Karpas-422 (cell line): Measurements from ENCODE around the gene OR5H6. TPM values are rescaled to one million over a fixed set of nuclear protein-coding genes. Genes with fewer than 3 reads are reported as not detected.
"Not testable (repeated sequence)": the region's sequence is repeated elsewhere in the genome, so short reads cannot be mapped to it uniquely, and the experiment has no call there.

Source experiments
- DNase-seq: peaks from one replicate; pipeline ENCODE4 v3.0.0-alpha.2; 2015
- H2AFZ ChIP-seq: fragments of 200-600 bp; sonication (generic); 2 replicates; pipeline ENCODE4 v1.6.1; 2014; ENCODE audit warnings: antibody characterized with exemption, low read length, mixed read lengths
- H3K27ac ChIP-seq: fragments of 200-600 bp; sonication (generic); 2 replicates; pipeline ENCODE4 v1.5.1; 2014; ENCODE audit warnings: mild to moderate bottlenecking, low read length, moderate library complexity
- H3K27me3 ChIP-seq: fragments of 200-600 bp; sonication (generic); 2 replicates; pipeline ENCODE4 v1.6.1; 2014; ENCODE audit warnings: low read length, mixed read lengths
- H3K36me3 ChIP-seq: fragments of 200-600 bp; sonication (generic); 2 replicates; pipeline ENCODE4 v1.6.1; 2014; ENCODE audit warnings: low read length, mixed read lengths; ENCODE audit not compliant: insufficient read depth
- H3K4me1 ChIP-seq: fragments of 200-600 bp; sonication (generic); 2 replicates; pipeline ENCODE4 v1.6.1; 2014; ENCODE audit warnings: mild to moderate bottlenecking, low read length, mixed read lengths
- H3K4me2 ChIP-seq: fragments of 200-600 bp; sonication (generic); 2 replicates; pipeline ENCODE4 v1.6.1; 2014; ENCODE audit warnings: low read length, low read depth, mild to moderate bottlenecking; ENCODE audit not compliant: poor library complexity, severe bottlenecking
- H3K4me3 ChIP-seq: fragments of 200-600 bp; sonication (generic); 2 replicates; pipeline ENCODE4 v1.5.1; 2014; ENCODE audit warnings: mild to moderate bottlenecking, antibody characterized with exemption, low read length, mixed read lengths
- H3K79me2 ChIP-seq: fragments of 200-600 bp; sonication (generic); 2 replicates; pipeline ENCODE4 v1.6.1; 2014; ENCODE audit warnings: mild to moderate bottlenecking, low read length, mixed read lengths
- H3K9ac ChIP-seq: fragments of 200-600 bp; sonication (generic); 2 replicates; pipeline ENCODE4 v1.6.0; 2014; ENCODE audit warnings: low read length
- H3K9me2 ChIP-seq: fragments of 200-600 bp; sonication (generic), shearing (Covaris generic); replicated peaks from 2 replicates; pipeline ENCODE4 v1.6.0; 2014; ENCODE audit warnings: mild to moderate bottlenecking, low read length, moderate library complexity; ENCODE audit not compliant: insufficient read depth
- H3K9me3 ChIP-seq: fragments of 300-700, 200-600 bp; sonication (generic); 2 replicates; pipeline ENCODE4 v1.6.1; 2014; ENCODE audit warnings: low read length, mixed read lengths
- H4K20me1 ChIP-seq: fragments of 200-600 bp; sonication (generic); 2 replicates; pipeline ENCODE4 v1.6.1; 2014; ENCODE audit warnings: mild to moderate bottlenecking, antibody characterized with exemption, low read length, low read depth; ENCODE audit not compliant: insufficient read depth
- total RNA-seq: library from RNA; depleted of rRNA; stranded (reverse); fragments of >200 nt; shearing (Covaris generic); gene quantifications from 2 replicates; pipeline ENCODE4 v1.2.3, GENCODE V29; 2014; ENCODE audit warnings: low replicate concordance

OR5H6 gene
- total RNA-seq, 1 experiment from 2014 or later, result not detected

DNA sequence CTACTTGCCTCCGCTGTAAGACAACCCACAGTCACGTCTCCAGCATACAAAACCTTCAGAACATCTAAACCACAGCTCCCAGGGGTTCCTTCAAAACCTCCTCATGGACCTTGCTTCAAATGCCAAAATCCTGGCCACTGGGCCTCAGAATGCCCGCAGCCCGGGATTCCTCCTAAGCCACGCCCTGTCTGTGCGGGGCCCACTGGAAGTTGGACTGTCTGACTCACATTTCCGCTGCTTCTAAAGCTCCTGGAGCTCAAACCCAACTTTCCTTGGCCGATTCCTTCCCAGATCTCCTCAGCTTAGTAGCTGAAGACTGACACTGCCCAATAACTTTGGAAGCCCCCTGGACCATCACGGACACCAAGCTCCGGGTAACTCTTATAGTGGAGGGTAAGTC, 17.9 kb upstream of the OR5H6 start:
- no peak overlapping the region for H3K4me3 ChIP-seq
- H3K27ac ChIP-seq, result no peak overlapping the region
- no peak for DNase-seq
- no peaks in the 10 kb centered on the region for H4K20me1 ChIP-seq
- H3K9me2 ChIP-seq, result no peaks in the 10 kb centered on the region
- H3K79me2 ChIP-seq, result no peaks in the 10 kb centered on the region
- no peaks in the 10 kb centered on the region for H3K9me3 ChIP-seq
- H2AFZ ChIP-seq, result no peak overlapping the region
- H3K4me1 ChIP-seq, result no peaks in the 10 kb centered on the region
- H3K4me2 ChIP-seq, result no peak overlapping the region
- no peaks in the 10 kb centered on the region for H3K36me3 ChIP-seq
- no peak overlapping the region for H3K9ac ChIP-seq
- H3K27me3 ChIP-seq, result no peaks in the 10 kb centered on the region

DNA sequence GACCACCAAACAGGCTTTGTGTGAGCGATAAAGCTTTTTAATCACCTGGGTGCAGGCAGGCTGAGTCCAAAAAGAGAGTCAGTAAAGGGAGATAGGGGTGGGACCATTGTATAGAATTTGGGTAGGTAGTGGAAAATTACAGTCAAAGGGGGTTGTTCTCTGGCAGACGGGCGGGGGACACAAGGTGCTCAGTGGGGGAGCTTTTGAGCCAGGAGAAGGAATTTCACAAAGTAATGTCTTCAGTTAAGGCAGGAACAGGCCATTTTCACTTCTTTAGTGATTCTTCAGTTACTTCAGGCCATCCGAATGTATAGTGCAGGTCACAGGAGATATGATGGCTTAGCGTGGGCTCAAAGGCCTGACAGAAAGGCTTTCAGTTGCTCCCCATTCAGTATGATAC, 8.0 kb upstream of the OR5H6 start:
- H4K20me1 ChIP-seq, H3K36me3 ChIP-seq, H3K9me3 ChIP-seq, H3K27ac ChIP-seq, H3K4me2 ChIP-seq, H3K4me3 ChIP-seq, H3K9ac ChIP-seq, H3K79me2 ChIP-seq, H3K4me1 ChIP-seq, H2AFZ ChIP-seq, H3K9me2 ChIP-seq, DNase-seq, H3K27me3 ChIP-seq: not testable (repeated sequence)

DNA sequence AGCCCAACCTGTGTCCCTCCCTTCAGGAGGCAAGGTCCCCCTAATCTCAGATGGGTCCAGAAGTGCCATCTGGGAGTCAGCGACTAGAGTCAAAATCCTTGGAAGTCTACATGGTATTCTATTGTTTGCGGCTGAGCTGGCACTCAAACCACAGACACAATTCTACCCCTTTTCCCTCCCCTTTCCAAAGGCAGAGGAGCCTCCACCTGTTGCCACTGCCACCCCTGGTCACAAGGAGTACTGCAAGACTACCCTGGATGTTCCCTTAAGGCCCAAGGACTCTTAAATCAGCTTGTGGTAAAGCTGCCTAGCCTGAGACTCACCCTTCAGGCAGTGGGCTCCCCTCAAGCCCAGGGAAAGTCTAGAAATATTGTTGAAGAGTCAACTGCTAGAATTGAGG, 4.3 kb upstream of the OR5H6 start:
- Histone ChIP-seq H3K27ac (no peak overlapping the region), H3K4me3 (no peak overlapping the region), H3K4me1 (no peaks in the 10 kb centered on the region), H3K36me3 (no peaks in the 10 kb centered on the region), H3K9ac (no peak overlapping the region), H3K9me3 (no peaks in the 10 kb centered on the region), H4K20me1 (no peaks in the 10 kb centered on the region), H3K4me2 (no peak overlapping the region), H3K27me3 (no peaks in the 10 kb centered on the region), H2AFZ (no peak overlapping the region), H3K9me2 (no peaks in the 10 kb centered on the region), H3K79me2 (no peaks in the 10 kb centered on the region)
- peak; percentile 58 for DNase-seq

DNA sequence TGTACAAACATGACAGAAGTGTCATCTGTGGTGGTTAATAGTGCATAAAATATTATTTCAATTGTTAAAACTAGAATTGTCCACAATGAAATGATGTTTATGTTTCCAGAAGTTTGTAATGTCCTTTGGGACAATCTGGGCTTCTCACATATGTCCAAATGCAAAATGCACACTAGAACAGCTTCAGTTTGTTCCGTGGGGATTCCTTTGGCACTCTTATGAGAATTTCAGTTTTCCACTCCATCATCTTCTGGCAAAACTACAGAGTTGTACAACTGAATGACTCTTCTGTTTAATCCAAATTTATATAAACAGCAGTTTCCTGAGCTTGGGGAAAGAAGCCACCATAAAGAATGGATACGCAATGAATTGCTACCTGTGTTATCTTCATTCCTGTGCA, 2.0 kb upstream of the OR5H6 start:
- Histone ChIP-seq H3K79me2 (no peaks in the 10 kb centered on the region), H4K20me1 (no peaks in the 10 kb centered on the region), H3K9me2 (no peaks in the 10 kb centered on the region), H3K9ac (no peak overlapping the region), H3K27ac (no peak overlapping the region), H3K27me3 (no peaks in the 10 kb centered on the region), H3K9me3 (no peaks in the 10 kb centered on the region), H3K4me1 (no peaks in the 10 kb centered on the region), H3K4me3 (no peak overlapping the region), H3K36me3 (no peaks in the 10 kb centered on the region), H3K4me2 (no peak overlapping the region), H2AFZ (no peak overlapping the region)
- DNase-seq, result no peak

DNA sequence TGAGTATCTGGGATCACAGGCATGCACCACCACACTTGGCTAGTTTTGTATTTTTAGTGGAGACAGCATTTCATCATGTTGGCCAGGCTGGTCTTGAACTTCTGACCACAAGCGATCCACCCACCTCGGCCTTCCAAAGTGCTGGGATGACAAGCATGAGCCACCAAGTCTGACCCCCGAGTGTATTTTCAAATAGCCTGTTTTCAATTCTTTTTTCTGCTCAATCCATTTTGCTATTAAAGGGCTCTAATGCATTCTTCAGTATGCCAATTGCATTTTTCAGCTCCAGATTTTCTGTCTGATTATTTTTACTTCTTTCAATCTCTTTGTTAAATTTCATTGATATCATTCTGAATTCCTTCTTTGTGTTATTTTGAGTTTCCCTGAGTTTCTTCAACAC, 5.8 kb downstream of the OR5H6 start:
- no peak overlapping the region for H3K4me2 ChIP-seq
- no peaks in the 10 kb centered on the region for H3K79me2 ChIP-seq
- H3K4me1 ChIP-seq, result no peaks in the 10 kb centered on the region
- no peak for DNase-seq
- no peaks in the 10 kb centered on the region for H3K9me2 ChIP-seq
- peaks cover 10% of the 10 kb centered on the region for H3K9me3 ChIP-seq
- H3K4me3 ChIP-seq, result no peak overlapping the region
- H2AFZ ChIP-seq, result no peak overlapping the region
- no peaks in the 10 kb centered on the region for H3K27me3 ChIP-seq
- no peaks in the 10 kb centered on the region for H4K20me1 ChIP-seq
- no peaks in the 10 kb centered on the region for H3K36me3 ChIP-seq
- no peak overlapping the region for H3K9ac ChIP-seq
- H3K27ac ChIP-seq, result no peak overlapping the region

DNA sequence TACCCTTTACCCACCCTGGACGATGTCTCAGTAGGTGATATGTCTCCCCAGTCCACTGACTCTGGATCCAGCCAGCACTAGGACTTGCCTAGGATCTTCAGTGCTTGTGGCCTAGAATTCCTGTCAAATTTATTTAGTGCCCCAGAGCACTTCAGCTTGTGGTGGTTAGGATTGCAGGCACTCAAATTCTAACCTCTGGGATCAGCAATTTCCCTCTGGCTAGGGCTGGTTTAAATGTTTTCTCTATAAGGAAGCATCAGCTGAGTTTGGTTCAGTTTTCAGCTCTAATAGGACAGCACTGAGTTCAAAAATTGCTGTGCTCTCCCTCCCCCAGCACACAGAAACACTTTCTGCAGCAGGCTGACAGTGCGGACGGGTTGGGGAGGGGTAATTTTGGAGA, 8.1 kb downstream of the OR5H6 start:
- no peak for DNase-seq
- H4K20me1 ChIP-seq, result no peaks in the 10 kb centered on the region
- H3K9ac ChIP-seq, result no peak overlapping the region
- no peaks in the 10 kb centered on the region for H3K9me2 ChIP-seq
- no peaks in the 10 kb centered on the region for H3K27me3 ChIP-seq
- no peak overlapping the region for H3K4me2 ChIP-seq
- H3K27ac ChIP-seq, result no peak overlapping the region
- no peaks in the 10 kb centered on the region for H3K36me3 ChIP-seq
- H3K4me3 ChIP-seq, result no peak overlapping the region
- no peaks in the 10 kb centered on the region for H3K4me1 ChIP-seq
- H3K9me3 ChIP-seq, result peaks cover 10% of the 10 kb centered on the region
- H2AFZ ChIP-seq, result no peak overlapping the region
- H3K79me2 ChIP-seq, result no peaks in the 10 kb centered on the region

DNA sequence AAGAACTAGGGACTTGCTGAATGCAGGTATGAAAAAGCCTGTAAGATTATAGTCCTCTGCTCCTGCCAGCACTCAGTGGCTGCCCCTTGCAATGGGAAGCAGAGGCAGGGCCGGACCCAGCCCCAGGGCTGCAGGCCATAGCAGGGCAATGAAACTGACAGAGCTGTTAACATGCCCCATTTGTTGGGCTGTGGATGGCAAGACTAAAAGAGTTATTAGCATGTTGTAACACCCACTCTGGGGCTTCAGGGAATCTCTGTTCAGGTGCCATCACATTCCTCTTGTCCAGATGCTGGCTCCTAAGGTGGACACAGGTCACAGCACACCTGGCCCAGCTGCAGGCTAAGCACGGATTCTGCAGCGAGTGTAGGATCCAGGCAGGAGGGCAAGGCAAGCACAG, 10.9 kb downstream of the OR5H6 start:
- DNase-seq, result no peak
- Histone ChIP-seq H3K4me2 (no peak overlapping the region), H3K79me2 (no peaks in the 10 kb centered on the region), H3K27ac (no peak overlapping the region), H3K36me3 (no peaks in the 10 kb centered on the region), H3K27me3 (no peaks in the 10 kb centered on the region), H4K20me1 (no peaks in the 10 kb centered on the region), H3K9me3 (peaks cover 6% of the 10 kb centered on the region; the same call in 1 of the 2 replicates), H3K9ac (no peak overlapping the region), H2AFZ (no peak overlapping the region), H3K4me3 (no peak overlapping the region), H3K9me2 (no peaks in the 10 kb centered on the region), H3K4me1 (no peaks in the 10 kb centered on the region)

DNA sequence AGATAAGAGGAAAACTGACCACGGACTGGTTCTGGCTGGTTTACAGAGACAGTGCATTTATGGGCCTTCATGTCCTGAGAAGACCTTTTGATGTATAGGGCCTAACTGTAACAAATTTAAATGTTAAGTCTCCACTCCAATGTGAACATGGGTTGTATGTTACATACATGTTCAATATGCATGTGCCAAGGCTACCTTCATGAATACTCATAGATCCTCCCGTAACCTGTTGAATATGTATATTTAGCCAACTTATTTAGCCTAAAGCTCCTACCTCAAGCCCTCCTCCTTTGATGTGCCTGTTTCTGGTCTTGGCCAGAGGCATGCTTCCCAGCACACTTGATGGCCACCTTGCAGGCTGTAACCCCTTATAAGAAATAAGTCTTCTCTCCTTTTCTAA, 18.2 kb downstream of the OR5H6 start, which contains the start of gene OR5H2:
Gene OR5H2 (plus strand): TSS at position 301 of the 400 bp plus-strand sequence. CDS start 398 bp downstream, outside the sequence.
- H3K4me1 ChIP-seq, result no peaks in the 10 kb centered on the region
- H2AFZ ChIP-seq, result no peak within 1 kb of the TSS
- H3K79me2 ChIP-seq, result no peaks in the 10 kb centered on the region
- no peaks in the 10 kb centered on the region for H4K20me1 ChIP-seq
- DNase-seq, result no peak
- no peak within 1 kb of the TSS for H3K4me2 ChIP-seq
- no peaks in the 10 kb centered on the region for H3K9me2 ChIP-seq
- no peak within 1 kb of the TSS for H3K9ac ChIP-seq
- H3K27me3 ChIP-seq, result no peaks in the 10 kb centered on the region
- no peaks in the 10 kb centered on the region for H3K36me3 ChIP-seq
- no peaks in the 10 kb centered on the region for H3K9me3 ChIP-seq
- no peak within 1 kb of the TSS for H3K27ac ChIP-seq
- no peak within 1 kb of the TSS for H3K4me3 ChIP-seq

DNA sequence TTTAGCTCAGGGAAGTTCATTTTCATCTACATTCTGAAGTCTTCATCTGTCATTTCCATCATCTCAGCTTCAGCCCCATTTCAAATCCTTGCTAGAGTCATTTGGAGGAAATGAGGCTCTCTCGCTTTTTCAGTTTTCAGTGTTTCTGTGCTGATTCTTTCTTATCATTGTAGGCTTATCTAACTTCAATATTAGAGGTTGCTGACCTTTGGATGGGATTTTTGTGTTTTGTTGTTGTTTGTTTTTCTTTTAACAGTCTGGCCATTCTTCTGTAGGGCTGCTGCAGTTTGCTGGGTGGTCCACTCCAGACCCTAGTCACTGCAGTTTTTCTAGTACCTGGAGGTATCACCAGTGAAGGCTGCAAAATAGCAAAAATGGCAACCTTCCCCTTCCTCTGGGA, 26.9 kb downstream of the OR5H6 start:
- Histone ChIP-seq H3K36me3 (no peaks in the 10 kb centered on the region), H3K27me3 (no peaks in the 10 kb centered on the region), H3K9me3 (no peaks in the 10 kb centered on the region), H3K27ac (no peak overlapping the region), H3K79me2 (no peaks in the 10 kb centered on the region), H3K9ac (no peak overlapping the region), H4K20me1 (no peaks in the 10 kb centered on the region), H3K4me1 (no peaks in the 10 kb centered on the region), H3K4me2 (no peak overlapping the region), H3K9me2 (no peaks in the 10 kb centered on the region; the same call in 1 of the 2 replicates), H3K4me3 (no peak overlapping the region), H2AFZ (no peak overlapping the region)
- no peak for DNase-seq
